ENCODE results near the gene POP7. TPM values are rescaled to one million over a fixed set of nuclear protein-coding genes. Genes with fewer than 3 reads are reported as not detected.

POP7 gene
- total and polyA plus RNA-seq, 2 donors (not counting 1 experiment from before 2014, with no cell fraction given): 14.4 to 15.2 TPM

- peaks cover 57% of the 10 kb centered on the region for H3K79me2 ChIP-seq (ENCODE audit: control insufficient read depth, insufficient read depth, low read length)
- H4K20me1 ChIP-seq (ENCODE audit: control insufficient read depth, insufficient read depth, low read length, poor library complexity, severe bottlenecking): peaks cover 94% of the 10 kb centered on the region
- H3K4me2 ChIP-seq (replicated peaks; ENCODE audit: low read depth, low read length, poor library complexity, severe bottlenecking): no peak overlapping the region
- H3K27ac ChIP-seq (ENCODE audit: low read length in 2 of 2): no peak overlapping the region
- Mint-ChIP-seq H3K27me3 (no peaks in the 10 kb centered on the region), H3K4me1 (peaks cover 27% of the 10 kb centered on the region), H3K9me3 (ENCODE audit: insufficient read depth) (no peaks in the 10 kb centered on the region), H3K27ac (no peak overlapping the region), H3K4me3 (no peak overlapping the region)
- POLR2A ChIA-PET: interaction anchor here (0.6 kb wide), 1 partner anchor 227 kb away, joined by 5 read pairs; no protein-coding TSS in a partner anchor
- intact Hi-C loops (cut with micrococcal nuclease): no loop called here
- H3K36me3 ChIP-seq (replicated peaks in 1 of 2; ENCODE audit: control extremely low read depth in 1 of 2, control insufficient read depth in 1 of 2, extremely low read depth in 1 of 2, insufficient read depth in 2 of 2, low read length in 1 of 2): peaks cover 0 to 77% of the 10 kb centered on the region in 2 experiments
- peaks cover 25 to 26% of the 10 kb centered on the region in 2 donors for H3K4me1 ChIP-seq (ENCODE audit: control insufficient read depth in 2 of 2, insufficient read depth in 2 of 2, low read length in 2 of 2)
- no peak overlapping the region for H3K4me3 ChIP-seq (ENCODE audit: control extremely low read depth in 1 of 5, extremely low read depth in 1 of 5, insufficient read depth in 1 of 5, low read depth in 2 of 5, low read length in 4 of 5)
- ATAC-seq (ENCODE audit: low read depth): no peak
- CTCF ChIA-PET: interaction anchor here (6.3 kb wide), 1 partner anchor 11 kb away, joined by 53 read pairs; no protein-coding TSS in a partner anchor
- DNase-seq: no peak
- TF ChIP-seq, protein P1, sequence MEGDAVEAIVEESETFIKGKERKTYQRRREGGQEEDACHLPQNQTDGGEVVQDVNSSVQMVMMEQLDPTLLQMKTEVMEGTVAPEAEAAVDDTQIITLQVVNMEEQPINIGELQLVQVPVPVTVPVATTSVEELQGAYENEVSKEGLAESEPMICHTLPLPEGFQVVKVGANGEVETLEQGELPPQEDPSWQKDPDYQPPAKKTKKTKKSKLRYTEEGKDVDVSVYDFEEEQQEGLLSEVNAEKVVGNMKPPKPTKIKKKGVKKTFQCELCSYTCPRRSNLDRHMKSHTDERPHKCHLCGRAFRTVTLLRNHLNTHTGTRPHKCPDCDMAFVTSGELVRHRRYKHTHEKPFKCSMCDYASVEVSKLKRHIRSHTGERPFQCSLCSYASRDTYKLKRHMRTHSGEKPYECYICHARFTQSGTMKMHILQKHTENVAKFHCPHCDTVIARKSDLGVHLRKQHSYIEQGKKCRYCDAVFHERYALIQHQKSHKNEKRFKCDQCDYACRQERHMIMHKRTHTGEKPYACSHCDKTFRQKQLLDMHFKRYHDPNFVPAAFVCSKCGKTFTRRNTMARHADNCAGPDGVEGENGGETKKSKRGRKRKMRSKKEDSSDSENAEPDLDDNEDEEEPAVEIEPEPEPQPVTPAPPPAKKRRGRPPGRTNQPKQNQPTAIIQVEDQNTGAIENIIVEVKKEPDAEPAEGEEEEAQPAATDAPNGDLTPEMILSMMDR (IDR thresholded peaks at IDR 0.05): no peak
- TF ChIP-seq EZH2 (IDR thresholded peaks at IDR 0.05; ENCODE audit: borderline replicate concordance, insufficient read depth, low read depth, low read length, poor library complexity, severe bottlenecking): no peak
- H3K27me3 ChIP-seq (replicated peaks in 1 of 4; ENCODE audit: control extremely low read depth in 1 of 4, control insufficient read depth in 3 of 4, insufficient read depth in 4 of 4, low read length in 3 of 4): no peaks in the 10 kb centered on the region
- H3K9me3 ChIP-seq (ENCODE audit: control extremely low read depth in 1 of 3, control insufficient read depth in 2 of 3, insufficient read depth in 1 of 3, low read length in 2 of 3): no peaks in the 10 kb centered on the region
- H2AFZ ChIP-seq (ENCODE audit: insufficient read depth, low read depth, low read length, poor library complexity, severe bottlenecking): no peak overlapping the region
- no peak overlapping the region for H3K9ac ChIP-seq (ENCODE audit: low read length)
- 93% methylated on average over 19 of the region's 22 CpGs for WGBS (ENCODE audit: insufficient coverage)
Measured at GRCh38 chr7:100687261-100687660, 18.7 kb upstream of the POP7 start.

GRCh38 chr7:100687751-100688300, 18.1 kb upstream of the POP7 start:
- ATAC-seq (ENCODE audit: low read depth) (no peak), DNase-seq (no peak)
- H3K4me3 Mint-ChIP-seq: no peak overlapping the region
- Histone ChIP-seq H3K4me2 (replicated peaks; ENCODE audit: low read depth, low read length, poor library complexity, severe bottlenecking) (no peak overlapping the region), H3K4me1 (ENCODE audit: control insufficient read depth in 2 of 2, insufficient read depth in 2 of 2, low read length in 2 of 2) (peaks cover 30 to 32% of the 10 kb centered on the region in 2 donors), H3K9me3 (ENCODE audit: control extremely low read depth in 1 of 3, control insufficient read depth in 2 of 3, insufficient read depth in 1 of 3, low read length in 2 of 3) (no peaks in the 10 kb centered on the region), H3K9ac (ENCODE audit: low read length) (no peak overlapping the region), H3K27ac (ENCODE audit: low read length in 2 of 2) (no peak overlapping the region), H3K4me3 (ENCODE audit: control extremely low read depth in 1 of 5, extremely low read depth in 1 of 5, insufficient read depth in 1 of 5, low read depth in 2 of 5, low read length in 4 of 5) (no peak overlapping the region), H3K79me2 (ENCODE audit: control insufficient read depth, insufficient read depth, low read length) (peaks cover 63% of the 10 kb centered on the region), H3K27me3 (replicated peaks in 1 of 4; ENCODE audit: control extremely low read depth in 1 of 4, control insufficient read depth in 3 of 4, insufficient read depth in 4 of 4, low read length in 3 of 4) (no peaks in the 10 kb centered on the region), H2AFZ (ENCODE audit: insufficient read depth, low read depth, low read length, poor library complexity, severe bottlenecking) (no peak overlapping the region), H4K20me1 (ENCODE audit: control insufficient read depth, insufficient read depth, low read length, poor library complexity, severe bottlenecking) (peaks cover 96% of the 10 kb centered on the region), H3K36me3 (replicated peaks in 1 of 2; ENCODE audit: control extremely low read depth in 1 of 2, control insufficient read depth in 1 of 2, extremely low read depth in 1 of 2, insufficient read depth in 2 of 2, low read length in 1 of 2) (peaks cover 0 to 71% of the 10 kb centered on the region in 2 experiments)
- H3K9me3 Mint-ChIP-seq (ENCODE audit: insufficient read depth): no peaks in the 10 kb centered on the region
- no peak overlapping the region for H3K27ac Mint-ChIP-seq
- POLR2A ChIA-PET: interaction anchor here (0.6 kb wide), 1 partner anchor 227 kb away, joined by 5 read pairs; no protein-coding TSS in a partner anchor
- H3K27me3 Mint-ChIP-seq: no peaks in the 10 kb centered on the region
- WGBS (ENCODE audit: insufficient coverage): 91% methylated on average over 21 of the region's 25 CpGs
- TF ChIP-seq, protein P1 (IDR thresholded peaks at IDR 0.05): no peak
- no peak for TF ChIP-seq EZH2 (IDR thresholded peaks at IDR 0.05; ENCODE audit: borderline replicate concordance, insufficient read depth, low read depth, low read length, poor library complexity, severe bottlenecking)
- peaks cover 33% of the 10 kb centered on the region for H3K4me1 Mint-ChIP-seq
- CTCF ChIA-PET: interaction anchor here (1.3 to 9.8 kb wide), 3 partner anchors 12 to 84 kb away, joined by 3 to 85 read pairs (median 53); partner anchors contain the start of gene POP7
- intact Hi-C loops (cut with micrococcal nuclease): no loop called here
